Nephron progenitor cell (in vitro differentiated cells): Measurements from ENCODE around the gene USP34.
"Not testable (repeated sequence)": the region's sequence is repeated elsewhere in the genome, so short reads cannot be mapped to it uniquely, and the experiment has no call there.

Source experiments
- DNase-seq: peaks from one replicate; pipeline ENCODE4 v3.0.0; 2021
- H3K27ac Mint-ChIP-seq: 2 replicates; pipeline ENCODE4 v1.8.0; 2021; ENCODE audit warnings: mild to moderate bottlenecking, moderate library complexity, mixed read lengths
- H3K27me3 Mint-ChIP-seq: 2 replicates; pipeline ENCODE4 v1.8.0; 2021; ENCODE audit warnings: mild to moderate bottlenecking, low read depth, mixed read lengths; ENCODE audit not compliant: poor library complexity
- H3K36me3 Mint-ChIP-seq: 2 replicates; pipeline ENCODE4 v1.8.0; 2021; ENCODE audit warnings: low read depth, mixed read lengths
- H3K4me1 Mint-ChIP-seq: 2 replicates; pipeline ENCODE4 v1.8.0; 2021; ENCODE audit warnings: mixed read lengths
- H3K4me3 Mint-ChIP-seq: 2 replicates; pipeline ENCODE4 v1.8.0; 2021; ENCODE audit warnings: mild to moderate bottlenecking, moderate library complexity, mixed read lengths
- H3K9me3 Mint-ChIP-seq: 2 replicates; pipeline ENCODE4 v1.8.0; 2021; ENCODE audit warnings: mild to moderate bottlenecking, moderate library complexity, mixed read lengths
- TF ChIP-seq, protein P1 (sequence below): fragments of 200-600 bp; sonication (generic); IDR thresholded peaks from 2 replicates; pipeline ENCODE4 v1.5.0; 2021; ENCODE audit warnings: antibody characterized with exemption

The USP34 gene

DNA sequence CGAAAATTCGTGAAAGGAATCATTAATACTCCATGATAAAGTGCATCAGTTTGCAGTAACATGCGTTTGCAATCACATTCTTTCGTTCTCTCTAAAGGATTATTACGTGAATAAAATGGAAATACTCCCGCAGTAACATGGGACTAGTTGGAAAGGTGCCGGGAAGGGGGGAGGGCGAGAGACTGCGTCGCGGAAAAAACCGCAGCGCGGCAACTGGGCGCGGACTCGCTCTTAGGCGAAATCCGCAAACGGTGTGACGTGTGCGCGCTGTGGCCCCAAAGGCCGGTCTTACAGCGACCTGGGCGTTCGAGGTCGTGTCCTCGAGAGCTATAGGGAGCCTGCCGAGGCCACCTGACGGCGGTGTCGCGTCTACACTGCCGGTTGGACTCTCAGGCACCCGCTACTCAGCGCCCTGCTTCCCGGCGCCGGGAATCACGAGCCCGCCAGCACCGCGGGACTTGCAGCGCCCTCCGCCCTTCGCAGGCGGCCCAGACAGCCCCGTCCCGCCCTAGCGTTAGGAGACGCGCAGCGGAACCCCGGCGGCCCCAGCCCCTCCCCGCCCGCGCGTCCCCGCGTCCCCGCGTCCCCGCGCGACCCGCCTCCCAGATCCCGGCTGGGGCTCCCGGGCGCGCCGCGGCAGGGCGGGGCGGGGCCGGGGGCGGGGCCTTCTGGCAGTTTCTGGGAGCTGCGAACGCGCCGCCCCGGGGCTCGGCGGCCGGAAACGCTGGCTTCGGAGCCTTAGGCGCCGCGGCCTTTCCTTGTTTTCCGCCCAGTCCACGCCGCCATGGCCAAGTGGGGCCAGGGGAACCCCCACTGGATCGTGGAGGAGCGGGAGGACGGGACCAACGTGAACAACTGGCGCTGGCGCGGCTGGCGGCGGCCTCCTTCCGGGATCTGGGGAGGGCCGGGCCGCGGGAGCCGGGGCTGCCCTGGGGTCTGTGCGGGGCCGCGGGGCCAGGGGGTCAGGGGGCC is 293.8 kb downstream of the USP34 start:
- peak; percentile 97 for DNase-seq
- Mint-ChIP-seq H3K27me3 (peaks cover 25% of the 10 kb centered on the region), H3K27ac (peak overlapping the region; percentile 27), H3K36me3 (peaks cover 24% of the 10 kb centered on the region), H3K4me3 (peak overlapping the region; percentile 89), H3K4me1 (peaks cover 54% of the 10 kb centered on the region), H3K9me3 (no peaks in the 10 kb centered on the region)
- TF ChIP-seq, protein P1, sequence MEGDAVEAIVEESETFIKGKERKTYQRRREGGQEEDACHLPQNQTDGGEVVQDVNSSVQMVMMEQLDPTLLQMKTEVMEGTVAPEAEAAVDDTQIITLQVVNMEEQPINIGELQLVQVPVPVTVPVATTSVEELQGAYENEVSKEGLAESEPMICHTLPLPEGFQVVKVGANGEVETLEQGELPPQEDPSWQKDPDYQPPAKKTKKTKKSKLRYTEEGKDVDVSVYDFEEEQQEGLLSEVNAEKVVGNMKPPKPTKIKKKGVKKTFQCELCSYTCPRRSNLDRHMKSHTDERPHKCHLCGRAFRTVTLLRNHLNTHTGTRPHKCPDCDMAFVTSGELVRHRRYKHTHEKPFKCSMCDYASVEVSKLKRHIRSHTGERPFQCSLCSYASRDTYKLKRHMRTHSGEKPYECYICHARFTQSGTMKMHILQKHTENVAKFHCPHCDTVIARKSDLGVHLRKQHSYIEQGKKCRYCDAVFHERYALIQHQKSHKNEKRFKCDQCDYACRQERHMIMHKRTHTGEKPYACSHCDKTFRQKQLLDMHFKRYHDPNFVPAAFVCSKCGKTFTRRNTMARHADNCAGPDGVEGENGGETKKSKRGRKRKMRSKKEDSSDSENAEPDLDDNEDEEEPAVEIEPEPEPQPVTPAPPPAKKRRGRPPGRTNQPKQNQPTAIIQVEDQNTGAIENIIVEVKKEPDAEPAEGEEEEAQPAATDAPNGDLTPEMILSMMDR = no peak

DNA sequence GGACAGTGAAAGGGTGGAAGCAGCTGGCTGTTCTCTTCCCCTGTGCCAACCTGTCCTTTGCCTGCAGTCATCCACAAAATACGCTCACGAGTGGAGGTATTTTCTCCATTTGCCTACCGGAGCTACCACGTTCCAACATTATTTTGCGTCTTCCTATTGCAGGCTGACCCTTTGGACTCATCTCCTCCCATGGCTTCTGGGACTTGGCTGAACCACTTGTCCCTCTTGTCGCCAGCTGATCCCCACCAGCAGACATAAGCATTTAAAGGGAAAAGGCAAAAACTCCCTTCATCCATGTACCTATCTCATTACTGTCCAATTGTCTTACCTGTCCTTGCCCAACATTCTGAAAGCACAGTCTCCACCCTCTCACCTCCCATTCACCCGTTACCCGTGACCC is 295.9 kb downstream of the USP34 start:
- no peak overlapping the region for H3K27ac Mint-ChIP-seq
- peaks cover 10% of the 10 kb centered on the region for H3K36me3 Mint-ChIP-seq
- TF ChIP-seq, protein P1 = no peak
- H3K4me1 Mint-ChIP-seq = peaks cover 34% of the 10 kb centered on the region
- no peak overlapping the region for H3K4me3 Mint-ChIP-seq
- no peak for DNase-seq
- H3K9me3 Mint-ChIP-seq = no peaks in the 10 kb centered on the region
- H3K27me3 Mint-ChIP-seq = peaks cover 29% of the 10 kb centered on the region

DNA sequence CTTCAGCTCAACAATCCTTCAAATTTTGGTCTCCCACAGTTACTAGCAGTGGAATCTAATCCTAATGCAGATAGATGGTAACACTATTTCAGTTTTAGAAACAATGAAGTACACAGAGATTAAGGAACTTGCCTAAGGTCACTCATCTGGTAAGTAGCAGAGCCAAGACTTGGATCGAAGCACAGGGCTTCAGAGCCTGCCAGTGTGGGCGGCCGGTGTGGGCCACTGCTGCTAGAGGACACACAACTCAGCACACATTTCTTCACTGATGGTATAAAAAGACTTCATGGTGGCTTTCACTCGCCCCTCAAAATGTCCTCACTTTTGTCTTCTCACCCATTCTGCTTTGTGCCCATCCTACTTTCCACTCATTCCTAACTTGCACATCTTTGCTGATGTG is 297.8 kb downstream of the USP34 start:
- Mint-ChIP-seq H3K9me3 (no peaks in the 10 kb centered on the region), H3K36me3 (peaks cover 14% of the 10 kb centered on the region), H3K27ac (no peak overlapping the region), H3K27me3 (peaks cover 29% of the 10 kb centered on the region), H3K4me3 (no peak overlapping the region), H3K4me1 (peaks cover 15% of the 10 kb centered on the region)
- no peak for DNase-seq
- TF ChIP-seq, protein P1 = no peak

DNA sequence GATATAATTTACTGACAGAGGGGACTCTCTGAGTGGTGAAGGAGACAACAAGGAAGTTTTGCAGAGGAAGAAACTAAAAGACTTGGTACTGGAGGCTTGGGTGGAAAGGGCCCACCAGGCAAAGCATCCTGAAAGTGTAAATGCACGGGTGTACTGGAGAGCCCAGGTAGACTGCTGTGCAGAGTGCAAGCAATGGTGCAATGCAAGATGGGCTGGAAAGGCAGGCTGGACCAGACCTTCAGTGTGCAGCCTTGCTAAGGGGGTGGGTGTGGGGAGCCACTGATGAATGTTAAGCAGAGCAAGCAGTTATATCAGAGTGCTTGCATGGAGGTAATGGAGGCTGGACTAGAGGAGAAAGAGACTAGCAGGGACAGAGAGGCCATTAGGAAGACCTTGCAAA is 298.2 kb downstream of the USP34 start:
- peaks cover 15% of the 10 kb centered on the region for H3K36me3 Mint-ChIP-seq
- no peaks in the 10 kb centered on the region for H3K9me3 Mint-ChIP-seq
- peaks cover 29% of the 10 kb centered on the region for H3K27me3 Mint-ChIP-seq
- TF ChIP-seq, protein P1 = no peak
- H3K4me1 Mint-ChIP-seq = peaks cover 10% of the 10 kb centered on the region
- H3K4me3 Mint-ChIP-seq = no peak overlapping the region
- DNase-seq = no peak
- no peak overlapping the region for H3K27ac Mint-ChIP-seq

DNA sequence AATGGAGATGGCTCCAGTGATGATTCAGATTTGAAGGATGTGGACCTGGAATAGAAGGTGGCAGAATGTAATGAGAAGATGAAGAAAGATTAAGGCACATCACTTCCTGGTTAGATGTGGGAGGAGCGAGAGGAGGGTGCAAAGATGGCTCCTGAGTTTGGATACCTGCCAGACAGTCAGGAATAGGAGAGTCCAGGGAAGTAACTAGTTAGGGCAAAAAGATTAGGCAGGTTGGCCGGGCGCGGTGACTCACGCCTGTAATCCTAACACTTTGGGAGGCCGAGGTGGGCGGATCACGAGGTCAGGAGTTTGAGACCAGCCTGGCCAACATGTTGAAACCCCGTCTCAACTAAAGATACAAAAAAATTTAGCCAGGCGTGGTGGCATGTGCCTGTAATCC is 303.3 kb downstream of the USP34 start:
- H3K27me3 Mint-ChIP-seq = peaks cover 7% of the 10 kb centered on the region
- DNase-seq = no peak
- H3K27ac Mint-ChIP-seq = no peak overlapping the region
- TF ChIP-seq, protein P1 = no peak
- H3K9me3 Mint-ChIP-seq = no peaks in the 10 kb centered on the region
- peaks cover 61% of the 10 kb centered on the region for H3K36me3 Mint-ChIP-seq
- H3K4me3 Mint-ChIP-seq = no peak overlapping the region
- H3K4me1 Mint-ChIP-seq = no peaks in the 10 kb centered on the region

DNA sequence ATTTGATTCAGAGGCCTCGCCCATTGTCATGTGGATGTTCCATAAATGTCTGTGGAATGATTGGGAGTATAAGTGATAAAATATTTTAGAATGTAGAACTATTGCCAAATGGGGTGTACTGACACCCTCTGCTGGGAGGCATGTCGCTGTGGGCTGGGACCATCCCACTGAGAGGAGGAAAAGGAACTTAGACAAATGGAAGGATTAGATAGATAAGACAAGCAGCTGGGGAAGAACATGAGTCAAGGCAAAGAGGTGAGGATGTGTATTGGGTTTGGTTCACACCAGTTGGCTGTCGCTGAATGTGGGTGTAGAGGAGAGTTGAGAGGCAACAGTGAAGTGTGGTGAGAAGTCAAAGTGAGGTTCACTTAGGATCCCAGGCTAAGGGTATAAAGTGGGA is 304.9 kb downstream of the USP34 start:
- Mint-ChIP-seq H3K4me1 (no peaks in the 10 kb centered on the region), H3K27me3 (no peaks in the 10 kb centered on the region)
- DNase-seq = no peak

DNA sequence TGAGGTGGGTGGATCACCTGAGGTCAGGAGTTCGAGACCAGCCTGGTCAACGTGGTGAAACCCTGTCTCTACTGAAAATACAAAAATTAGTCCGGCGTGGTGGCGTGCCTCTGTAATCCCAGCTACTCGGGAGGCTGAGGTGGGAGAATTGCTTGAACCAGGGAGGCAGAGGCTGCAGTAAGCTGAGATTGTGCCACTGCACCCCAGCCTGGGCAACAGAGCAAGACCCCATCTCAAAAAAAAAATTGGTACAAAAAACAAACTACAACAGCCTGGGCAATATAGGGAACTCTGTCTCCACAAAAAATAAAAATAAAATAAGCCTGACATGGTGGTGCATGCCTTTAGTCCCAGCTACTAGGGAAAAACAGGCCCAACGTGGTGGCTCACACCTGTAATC is 305.8 kb downstream of the USP34 start:
- H3K9me3 Mint-ChIP-seq, H3K27ac Mint-ChIP-seq, H3K4me3 Mint-ChIP-seq, DNase-seq, H3K27me3 Mint-ChIP-seq, H3K4me1 Mint-ChIP-seq: not testable (repeated sequence)
- H3K36me3 Mint-ChIP-seq = peaks cover 74% of the 10 kb centered on the region

More for the DNA sequence above, 304.9 kb downstream of the USP34 start:
- Mint-ChIP-seq H3K4me3 (no peak overlapping the region), H3K27ac (peak overlapping the region; percentile 8), H3K36me3 (peaks cover 67% of the 10 kb centered on the region), H3K9me3 (no peaks in the 10 kb centered on the region)
- TF ChIP-seq, protein P1 = no peak
